Liver (tissue), 2 donors: ENCODE measurements around the gene ABCC1.

Experiments
- CTCF ChIP-seq: fragments of 150-350 bp; IDR thresholded peaks from 2 replicates; pipeline ENCODE4 v1.5.1; 2017; ENCODE audit warnings: improper control_type of control experiment, low read depth, low read length; ENCODE audit not compliant: missing input control
- TF ChIP-seq, protein P1 (sequence below): IDR thresholded peaks from 2 replicates; pipeline ENCODE4 v1.6.1; 2016; ENCODE audit warnings: antibody characterized with exemption
- donor health status: healthy.

GRCh38 chr16:16021646-16021987, 72.2 kb downstream of the ABCC1 start:
- no peak for TF ChIP-seq CTCF
- TF ChIP-seq, protein P1, sequence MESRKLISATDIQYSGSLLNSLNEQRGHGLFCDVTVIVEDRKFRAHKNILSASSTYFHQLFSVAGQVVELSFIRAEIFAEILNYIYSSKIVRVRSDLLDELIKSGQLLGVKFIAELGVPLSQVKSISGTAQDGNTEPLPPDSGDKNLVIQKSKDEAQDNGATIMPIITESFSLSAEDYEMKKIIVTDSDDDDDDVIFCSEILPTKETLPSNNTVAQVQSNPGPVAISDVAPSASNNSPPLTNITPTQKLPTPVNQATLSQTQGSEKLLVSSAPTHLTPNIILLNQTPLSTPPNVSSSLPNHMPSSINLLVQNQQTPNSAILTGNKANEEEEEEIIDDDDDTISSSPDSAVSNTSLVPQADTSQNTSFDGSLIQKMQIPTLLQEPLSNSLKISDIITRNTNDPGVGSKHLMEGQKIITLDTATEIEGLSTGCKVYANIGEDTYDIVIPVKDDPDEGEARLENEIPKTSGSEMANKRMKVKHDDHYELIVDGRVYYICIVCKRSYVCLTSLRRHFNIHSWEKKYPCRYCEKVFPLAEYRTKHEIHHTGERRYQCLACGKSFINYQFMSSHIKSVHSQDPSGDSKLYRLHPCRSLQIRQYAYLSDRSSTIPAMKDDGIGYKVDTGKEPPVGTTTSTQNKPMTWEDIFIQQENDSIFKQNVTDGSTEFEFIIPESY: no peak
